HG03039 (cell line): Measurements from ENCODE around the gene GPHA2.

Source experiments
- ATAC-seq: cut with Tn5 transposase; IDR thresholded peaks from one replicate; pipeline ENCODE4 v1.9.1; 2021; ENCODE audit warnings: mild to moderate bottlenecking, moderate library complexity; ENCODE audit not compliant: unreplicated experiment

GPHA2 gene

GRCh38 chr11:64911689-64912088 is 24.0 kb downstream of the GPHA2 start:
- ATAC-seq, result no peak

GRCh38 chr11:64911142-64911541 is 24.6 kb downstream of the GPHA2 start:
- no peak for ATAC-seq

- no peak for ATAC-seq
Measured at GRCh38 chr11:64910451-64911093, 25.1 kb downstream of the GPHA2 start.

DNA sequence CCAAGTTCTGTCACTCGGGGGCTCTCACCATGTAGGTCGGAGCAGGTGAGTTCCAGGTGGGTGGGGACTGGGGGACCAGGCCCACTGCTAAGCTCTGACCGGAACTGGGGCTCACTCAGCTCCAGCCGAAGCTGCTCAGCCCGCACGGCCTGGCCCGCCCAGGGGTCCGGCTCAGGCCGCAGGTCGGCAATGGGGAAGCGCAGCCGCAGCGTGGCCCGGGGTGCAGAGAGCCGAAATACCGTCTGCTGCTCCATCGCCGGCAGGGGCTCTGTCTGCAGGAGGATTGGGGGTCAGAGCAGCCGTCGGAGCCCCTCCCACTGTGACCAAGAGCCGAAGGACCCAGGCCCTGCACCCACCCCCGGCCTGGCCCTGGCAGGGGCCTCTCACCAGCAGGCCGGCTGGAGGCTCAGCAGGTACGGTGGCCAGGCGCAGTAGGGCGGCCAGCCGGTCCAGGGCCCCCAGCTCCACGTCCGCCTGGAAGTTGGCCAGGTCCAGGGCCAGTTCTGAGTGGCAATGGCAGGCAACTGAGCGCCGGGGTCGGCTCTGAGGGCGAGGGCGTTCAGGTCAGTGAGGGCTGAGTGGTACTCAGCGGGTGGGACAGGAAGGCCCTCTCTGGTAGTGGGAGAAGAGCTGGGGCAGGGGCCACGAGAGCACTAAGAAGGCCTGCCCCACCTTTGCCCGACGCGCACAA is 25.9 kb downstream of the GPHA2 start:
- no peak for ATAC-seq

DNA sequence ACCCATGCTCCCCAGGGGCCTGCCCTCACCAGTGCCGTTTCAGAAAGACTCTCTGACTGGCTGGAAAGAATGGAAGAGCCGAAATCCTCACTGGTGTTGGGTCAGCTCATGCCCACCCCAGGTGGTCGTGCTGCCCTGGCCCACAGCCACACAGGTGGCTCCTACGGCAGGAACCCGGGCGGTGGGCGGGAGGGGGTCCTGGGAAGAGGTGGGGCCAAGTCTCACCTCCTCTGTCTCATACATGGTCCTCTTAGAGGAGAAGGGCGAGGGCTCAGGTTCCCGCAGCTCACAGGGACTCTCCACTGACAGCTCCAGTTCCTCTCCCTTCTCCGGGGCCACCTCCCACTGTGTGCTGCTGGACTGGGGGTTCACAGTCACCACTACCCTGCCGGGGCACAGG is 26.9 kb downstream of the GPHA2 start:
- ATAC-seq, result no peak

DNA sequence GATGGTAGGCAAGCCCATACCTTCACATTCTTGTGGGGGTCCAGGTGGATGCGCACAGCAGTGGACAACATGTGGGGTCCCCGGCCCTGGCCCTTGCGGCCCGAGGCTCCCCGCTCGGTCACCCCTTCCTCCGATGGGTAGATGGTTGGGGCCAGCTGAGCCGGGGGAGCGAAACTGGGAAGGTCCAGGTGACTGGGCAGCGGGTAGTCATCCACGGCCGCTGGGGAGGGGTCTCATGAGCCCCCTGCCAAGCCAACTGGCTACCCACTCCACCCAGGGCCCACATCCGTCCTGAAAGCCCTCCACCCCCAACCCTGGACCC is 29.4 kb downstream of the GPHA2 start:
- no peak for ATAC-seq

DNA sequence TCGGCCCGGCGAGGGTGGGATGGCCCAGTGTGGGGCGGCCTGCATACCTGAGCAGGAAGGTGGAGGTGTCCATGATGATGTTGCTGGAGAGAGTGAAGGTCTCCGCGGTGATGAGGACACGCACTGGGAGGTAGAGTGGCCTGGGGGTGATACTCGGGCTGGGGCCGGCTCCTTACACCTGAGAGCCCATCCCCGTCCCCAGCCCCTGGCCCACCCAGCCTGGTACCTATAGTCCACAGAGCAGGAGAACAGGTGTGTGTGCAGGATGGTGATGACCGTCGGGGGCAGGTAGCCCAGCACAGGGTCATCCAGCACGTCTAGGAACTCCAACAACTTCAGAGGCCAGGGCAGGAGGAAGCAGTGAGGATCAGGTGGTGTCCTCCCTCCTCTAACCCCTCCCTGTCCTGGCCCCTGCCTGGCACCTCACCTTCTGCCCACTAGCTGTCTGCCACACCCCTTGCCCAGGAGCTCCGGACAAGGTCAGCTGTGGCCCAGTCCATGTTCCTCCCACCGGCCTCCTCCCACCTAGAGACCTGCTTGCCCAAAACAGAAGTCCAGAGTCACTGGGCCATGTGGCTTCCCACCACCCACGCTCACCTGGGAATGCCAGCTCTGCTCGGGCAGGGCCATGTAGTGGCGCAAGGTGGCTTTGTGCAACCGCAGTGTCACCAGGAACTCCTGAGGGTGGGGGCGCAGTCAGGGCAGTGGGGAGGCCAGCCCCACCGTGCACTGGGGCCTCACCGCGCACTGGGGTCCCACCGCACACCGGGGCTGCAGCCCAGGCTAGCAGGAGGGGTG is 30.0 kb downstream of the GPHA2 start:
- ATAC-seq, result no peak

DNA sequence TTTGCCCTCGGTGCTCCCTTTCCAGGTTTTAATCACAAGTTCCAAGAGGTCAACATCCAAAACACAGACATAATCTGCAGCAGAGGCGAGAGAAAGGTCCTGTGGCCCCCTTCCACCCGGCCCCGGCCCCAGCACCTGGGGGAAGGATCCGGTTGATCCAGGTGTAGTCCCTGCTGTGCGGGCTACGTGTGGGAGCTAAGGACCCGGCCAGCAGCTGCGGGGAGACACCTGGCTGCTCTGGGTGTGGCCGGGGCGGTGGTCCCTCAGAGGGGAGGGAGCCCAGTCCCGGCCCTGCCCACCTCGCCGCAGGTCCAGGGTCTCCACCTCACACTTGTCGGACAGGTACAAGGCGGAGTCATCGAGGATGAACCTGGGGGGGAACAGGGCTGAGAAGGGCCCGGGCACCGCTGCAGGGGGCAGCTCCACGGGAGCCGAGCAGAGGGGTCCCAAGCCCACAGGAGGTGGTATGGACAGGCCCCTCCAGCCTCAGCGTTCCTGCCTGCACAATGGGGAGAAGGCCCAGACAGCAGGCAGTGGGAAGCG is 32.3 kb downstream of the GPHA2 start:
- no peak for ATAC-seq

GRCh38 chr11:64902102-64902900 is 33.4 kb downstream of the GPHA2 start:
- no peak for ATAC-seq

DNA sequence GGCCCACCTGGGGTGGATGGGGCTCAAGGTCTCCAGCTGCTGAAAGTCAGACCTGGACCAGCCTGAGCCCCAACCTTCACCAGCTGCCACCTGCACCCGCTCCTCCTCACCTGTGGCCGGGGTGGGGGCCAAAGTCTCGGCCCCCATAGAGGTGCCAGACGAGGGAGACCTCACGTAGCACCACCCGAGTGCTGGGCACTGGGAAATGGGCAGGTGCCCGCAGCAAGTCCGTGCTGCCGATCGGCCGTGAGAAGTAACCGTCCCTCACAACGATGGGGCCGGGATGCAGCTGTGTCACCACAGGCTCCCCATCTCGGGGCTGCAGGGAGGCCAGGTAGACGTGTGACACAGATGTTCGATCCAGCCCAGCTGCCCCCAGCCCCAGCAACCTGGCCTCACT is 34.9 kb downstream of the GPHA2 start:
- no peak for ATAC-seq

- no peak for ATAC-seq
Measured at GRCh38 chr11:64900263-64900678, 35.4 kb downstream of the GPHA2 start.

DNA sequence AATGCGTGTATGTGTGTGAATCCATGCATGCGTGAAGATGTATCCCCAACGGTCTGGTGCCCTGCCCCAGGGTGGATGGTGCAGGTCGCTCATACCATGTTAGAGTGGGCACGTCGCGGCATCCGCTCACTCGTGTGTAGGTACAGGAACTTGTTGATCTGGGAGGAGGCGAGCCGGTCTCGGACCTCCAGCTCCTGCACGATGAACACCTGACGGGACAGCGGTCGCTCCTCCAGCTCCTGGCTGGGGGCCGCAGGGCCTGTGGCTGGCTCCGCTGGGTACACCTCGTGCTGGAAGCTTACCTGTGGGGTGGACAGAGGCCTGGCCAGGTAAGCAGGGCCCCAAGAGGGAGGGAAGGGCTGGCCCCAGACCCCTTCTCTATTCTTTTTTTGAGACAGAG is 37.2 kb downstream of the GPHA2 start:
- ATAC-seq, result no peak

DNA sequence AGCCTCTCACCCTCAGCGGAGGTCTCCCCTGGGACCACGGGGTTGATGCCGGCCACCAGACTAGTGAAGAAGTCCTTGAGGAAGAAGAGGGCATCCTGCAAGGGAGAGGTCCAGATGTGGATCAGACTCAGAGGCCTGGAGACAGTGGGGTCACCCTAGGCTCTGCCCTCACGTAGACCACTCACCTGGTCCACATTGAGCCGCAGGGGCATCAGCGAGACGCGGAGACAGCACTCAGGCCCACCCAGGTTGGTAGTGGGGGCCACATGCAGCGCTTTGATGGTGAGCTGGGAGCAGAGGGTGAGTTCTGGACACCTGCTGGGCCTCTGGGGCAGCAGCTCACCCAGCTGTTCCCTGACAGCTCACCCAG is 37.6 kb downstream of the GPHA2 start:
- ATAC-seq, result no peak

DNA sequence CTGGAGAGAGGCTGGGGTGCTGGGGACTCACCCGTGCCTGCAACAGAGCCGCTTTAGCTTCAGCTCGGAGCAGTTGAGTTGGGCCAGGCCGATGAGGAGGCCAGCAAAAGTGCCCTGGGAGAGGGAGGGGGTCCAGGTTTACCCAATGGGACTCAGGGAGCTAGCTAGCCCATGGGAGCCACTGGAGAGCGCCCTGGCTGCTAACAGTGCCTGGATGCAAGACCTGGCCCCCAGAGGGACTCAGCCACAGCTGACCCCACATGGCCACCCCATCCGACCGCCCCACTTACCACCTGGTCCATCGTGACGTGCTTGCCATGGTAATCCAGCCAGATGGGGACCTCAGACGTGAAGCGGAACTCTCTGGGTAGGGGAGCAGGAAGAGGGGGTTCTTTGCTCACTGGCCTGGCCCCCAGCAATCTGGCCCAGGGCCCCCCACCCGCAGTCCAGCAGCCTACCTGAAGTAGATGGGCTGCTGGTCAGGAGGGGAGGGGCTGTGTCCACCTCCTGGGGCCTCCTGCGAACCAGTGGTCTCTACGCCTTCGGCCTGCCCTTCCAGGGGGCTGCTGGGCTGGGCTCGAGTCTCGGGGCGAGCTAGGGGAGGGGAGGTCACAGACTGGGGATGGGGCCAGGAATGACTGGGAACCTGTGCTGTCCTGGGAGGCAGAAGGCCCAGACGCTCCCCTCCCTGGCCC is 38.2 kb downstream of the GPHA2 start:
- no peak for ATAC-seq

- ATAC-seq, result no peak
Measured at GRCh38 chr11:64896448-64897022, 39.2 kb downstream of the GPHA2 start.

DNA sequence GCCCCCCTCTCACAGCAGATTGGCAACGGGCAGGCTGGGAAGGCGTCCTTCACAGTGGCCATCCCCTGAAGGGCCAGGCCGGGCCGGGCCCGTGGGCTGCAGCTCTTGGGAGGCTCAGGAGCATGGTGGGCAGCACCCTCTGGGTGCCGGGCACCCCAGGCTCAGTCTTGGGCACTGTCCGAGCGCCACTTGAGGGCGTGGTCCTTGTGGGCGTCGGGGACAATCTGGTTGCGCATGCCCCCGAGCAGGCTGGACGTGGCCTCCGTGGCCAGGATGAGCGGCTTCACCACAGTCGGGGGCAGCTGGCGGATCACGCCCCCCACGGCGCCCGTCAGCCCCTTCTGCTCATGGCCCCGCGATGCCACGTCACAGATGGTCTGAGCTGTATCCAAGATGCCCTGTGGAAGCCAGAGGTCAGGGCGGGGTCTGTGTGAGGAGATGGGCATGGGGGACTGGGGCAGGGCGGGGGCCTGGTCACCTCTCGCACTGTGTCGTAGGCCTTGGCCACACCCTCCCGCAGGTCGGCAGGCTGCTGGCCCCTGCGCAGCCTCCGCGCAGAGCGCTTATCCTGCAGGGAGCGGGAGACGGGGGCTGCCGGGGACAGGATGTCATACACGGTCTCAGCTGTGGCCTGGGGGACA is 40.8 kb downstream of the GPHA2 start:
- no peak for ATAC-seq

GRCh38 chr11:64894070-64894811 is 41.5 kb downstream of the GPHA2 start:
- no peak for ATAC-seq

DNA sequence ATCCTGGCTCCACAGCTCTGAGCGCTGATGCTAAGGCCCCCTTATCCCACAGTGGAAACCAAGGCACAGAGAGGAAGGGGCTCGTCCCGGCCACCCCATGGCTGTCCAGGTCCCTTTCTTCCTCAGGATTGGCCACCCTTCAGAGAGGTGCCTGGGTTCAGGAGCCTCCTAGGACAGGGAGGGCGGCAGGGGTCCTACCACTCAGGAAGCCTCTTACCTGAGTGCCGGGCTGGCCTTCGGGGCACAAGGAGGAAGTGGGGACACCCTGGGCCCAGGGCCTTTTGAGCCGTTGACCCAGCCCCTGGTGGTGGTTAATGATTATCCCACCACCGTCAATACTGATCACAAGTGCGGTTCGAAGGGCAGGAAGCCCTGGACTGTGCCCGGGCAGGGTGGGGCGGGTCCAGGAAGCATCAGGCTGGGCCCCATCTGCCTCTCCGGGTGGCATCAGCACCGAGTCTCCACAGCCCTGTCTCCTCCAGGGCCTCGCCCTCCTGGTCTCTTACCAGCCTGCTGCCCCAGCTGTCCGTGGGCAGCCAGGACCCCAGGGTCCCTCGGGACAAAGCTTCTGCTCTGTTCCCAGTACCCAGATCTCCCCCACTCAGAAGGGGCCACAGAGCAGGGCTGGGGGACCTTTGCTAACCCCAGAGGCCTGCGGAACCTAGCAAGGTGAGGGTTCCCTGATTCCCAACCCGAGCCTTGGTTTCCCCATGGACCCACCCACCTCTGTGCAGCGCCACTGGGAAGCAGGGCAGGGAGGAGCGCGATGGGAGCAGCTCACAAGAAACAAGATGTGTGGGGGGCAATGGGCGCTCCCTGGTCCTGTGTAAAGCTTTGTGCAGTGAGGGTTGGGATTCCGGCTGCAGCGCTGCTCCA is 42.3 kb downstream of the GPHA2 start:
- ATAC-seq, result no peak
